HG03045 (cell line): ENCODE measurements around the gene PLD4.
"Not testable (repeated sequence)": the region's sequence is repeated elsewhere in the genome, so short reads cannot be mapped to it uniquely, and the experiment has no call there.

Source experiments
- ATAC-seq: cut with Tn5 transposase; IDR thresholded peaks from one replicate; pipeline ENCODE4 v1.9.1; 2021; ENCODE audit warnings: mild to moderate bottlenecking, moderate library complexity; ENCODE audit not compliant: unreplicated experiment

The PLD4 gene

DNA sequence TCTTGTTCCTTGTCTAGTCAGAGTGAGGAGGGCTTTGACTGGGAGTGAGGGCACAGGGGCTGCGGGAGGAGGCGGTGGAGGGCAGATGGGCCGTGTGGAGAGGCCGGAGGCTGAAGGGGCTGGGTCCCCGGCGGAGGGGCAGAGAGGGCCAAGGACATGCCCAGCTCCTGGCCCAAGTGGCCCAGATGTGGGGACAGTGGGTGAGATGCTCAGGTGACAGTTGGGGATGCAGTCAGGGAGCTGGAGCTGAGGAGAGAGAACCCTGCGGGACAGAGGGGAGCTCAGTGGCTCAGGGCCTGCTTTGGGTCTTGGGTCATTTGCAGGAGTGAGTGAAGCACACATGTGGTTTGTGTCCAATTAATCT lies 26.5 kb upstream of the PLD4 start:
- no peak for ATAC-seq

DNA sequence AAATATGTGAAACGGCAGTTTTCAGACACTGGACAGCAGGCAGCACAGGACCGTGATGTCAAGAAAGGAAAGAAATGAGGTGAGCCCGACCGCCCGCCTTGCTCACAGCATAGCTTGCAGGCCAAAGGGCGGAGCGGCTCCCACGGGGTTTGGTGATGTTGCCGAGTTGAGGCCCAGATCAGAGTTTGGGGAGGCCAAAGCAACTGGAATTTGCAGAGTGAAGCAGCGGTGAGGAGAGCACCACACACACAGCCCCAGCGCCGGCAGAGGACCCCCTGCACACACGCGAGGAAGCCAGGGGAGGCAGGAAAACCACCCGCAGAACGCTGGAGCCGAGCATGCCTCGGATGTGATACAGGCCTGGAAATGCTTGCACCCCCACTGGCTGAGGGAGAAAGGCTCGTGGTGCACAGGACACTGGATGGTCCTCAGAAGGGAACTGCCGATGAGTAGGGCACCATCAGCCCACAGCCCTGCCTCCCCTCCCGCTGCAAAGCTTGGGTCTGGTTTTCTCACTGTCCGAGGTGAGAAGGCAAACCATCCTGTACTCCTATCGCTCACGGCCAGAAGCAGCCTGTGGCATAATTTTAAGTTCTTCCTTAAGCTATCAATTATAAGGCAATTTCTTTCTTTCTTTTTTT lies 25.7 kb upstream of the PLD4 start:
- ATAC-seq = no peak

DNA sequence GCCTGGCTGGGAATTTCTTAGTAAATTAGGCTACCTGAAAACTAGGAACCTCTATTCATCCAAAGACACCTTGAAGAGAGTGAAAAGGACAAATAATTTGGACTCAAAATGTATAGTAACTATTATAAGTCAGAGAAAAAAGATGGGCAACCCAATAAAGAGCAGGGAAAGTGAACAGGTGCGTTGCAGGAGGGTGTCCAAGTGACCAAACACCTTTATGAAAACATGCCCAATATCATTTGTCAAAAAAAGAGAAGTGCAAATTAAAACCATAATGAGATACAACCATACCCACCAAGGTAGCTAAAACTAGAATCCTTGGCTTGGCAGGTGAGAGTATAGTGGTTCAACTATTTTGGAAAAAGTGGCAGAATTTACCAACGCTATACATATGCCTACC lies 24.9 kb upstream of the PLD4 start:
- ATAC-seq = no peak

GRCh38 chr14:104900639-104901512 lies 23.8 kb upstream of the PLD4 start:
- ATAC-seq = no peak

- no peak for ATAC-seq
Observed at GRCh38 chr14:104903990-104904389, 20.7 kb upstream of the PLD4 start.

GRCh38 chr14:104904650-104905578 lies 19.8 kb upstream of the PLD4 start:
- ATAC-seq = not testable (repeated sequence)

GRCh38 chr14:104905579-104905933 lies 19.1 kb upstream of the PLD4 start:
- ATAC-seq = not testable (repeated sequence)

- no peak for ATAC-seq
Observed at GRCh38 chr14:104908303-104908702, 16.4 kb upstream of the PLD4 start.

- no peak for ATAC-seq
Observed at GRCh38 chr14:104912053-104912452, 12.6 kb upstream of the PLD4 start.

DNA sequence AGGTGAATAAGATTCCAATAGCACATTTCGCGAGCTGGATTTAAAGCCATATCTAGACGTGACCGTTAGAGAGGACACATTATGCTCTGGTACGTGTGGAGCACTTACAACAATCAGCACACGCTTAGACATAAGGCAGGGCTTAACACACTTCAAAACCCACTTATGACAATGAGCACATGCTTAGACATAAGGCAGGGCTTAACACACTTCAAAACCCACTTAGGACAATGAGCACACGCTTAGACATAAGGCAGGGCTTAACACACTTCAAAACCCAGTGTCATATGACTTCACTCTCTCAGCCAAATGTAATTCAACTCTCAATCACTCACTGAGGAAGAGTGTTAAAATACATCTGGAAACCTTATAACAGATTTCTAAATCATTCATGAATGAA lies 11.2 kb upstream of the PLD4 start:
- ATAC-seq = no peak

GRCh38 chr14:104917116-104917515 lies 7.6 kb upstream of the PLD4 start:
- ATAC-seq = no peak

DNA sequence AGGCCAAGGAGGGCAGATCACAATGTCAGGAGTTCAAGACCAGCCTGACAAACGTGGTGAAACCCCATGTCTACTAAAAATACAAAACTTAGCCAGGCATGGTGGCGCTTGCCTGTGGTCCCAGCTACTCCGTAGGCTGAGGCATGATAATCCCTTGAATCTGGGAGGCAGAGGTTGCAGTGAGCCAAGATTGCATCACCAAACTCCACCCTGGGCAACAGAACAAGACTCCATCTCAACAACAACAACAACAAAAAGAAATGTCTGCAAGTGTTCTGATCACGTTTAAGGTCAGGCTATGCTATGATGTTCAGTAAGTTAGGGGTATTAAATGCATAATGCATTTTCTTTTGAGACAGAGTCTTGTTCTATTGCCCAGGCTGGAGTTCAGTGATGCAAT lies 6.7 kb upstream of the PLD4 start:
- ATAC-seq = no peak

GRCh38 chr14:104919152-104919992 lies 5.3 kb upstream of the PLD4 start:
- ATAC-seq = not testable (repeated sequence)

GRCh38 chr14:104919993-104920315 lies 4.7 kb upstream of the PLD4 start:
- ATAC-seq = no peak

DNA sequence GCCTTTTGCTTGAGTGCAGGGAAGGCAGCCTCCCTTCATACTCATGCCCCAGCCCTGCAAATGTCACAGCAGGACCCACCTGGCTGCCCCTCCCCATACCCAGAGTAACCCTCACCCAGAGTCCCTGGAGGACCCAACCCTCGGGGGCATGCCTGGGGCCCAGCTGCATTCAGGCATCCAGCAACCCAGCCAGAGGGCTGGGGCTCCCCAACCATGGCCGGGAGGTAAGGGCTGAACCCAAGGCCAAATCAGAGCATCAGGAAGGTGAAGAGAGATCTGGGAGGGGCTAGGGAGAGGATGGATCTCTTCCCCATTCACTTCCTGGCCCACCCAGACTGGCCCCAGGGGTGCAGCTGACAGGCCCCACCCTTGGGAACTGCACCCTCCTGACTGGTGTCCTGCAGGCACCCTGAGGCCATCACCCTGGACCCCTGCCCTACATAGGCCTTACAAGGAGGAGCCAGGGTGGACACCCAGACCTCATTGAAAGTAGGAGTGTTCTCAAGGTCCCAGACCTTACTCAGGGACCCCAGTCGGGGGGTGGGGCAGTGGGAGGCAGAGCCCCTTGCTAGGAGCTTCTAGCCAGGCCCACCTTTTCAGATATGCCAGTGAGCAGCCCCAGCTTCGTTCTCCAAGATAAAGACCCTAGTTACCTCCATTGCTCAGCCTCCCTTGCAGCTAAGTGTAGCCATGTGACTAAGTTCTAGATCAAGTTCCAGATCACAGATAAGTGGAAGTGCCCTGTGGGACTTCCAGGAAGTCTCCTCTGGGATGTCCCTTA lies 849 bp upstream of the PLD4 start:
- no peak for ATAC-seq

DNA sequence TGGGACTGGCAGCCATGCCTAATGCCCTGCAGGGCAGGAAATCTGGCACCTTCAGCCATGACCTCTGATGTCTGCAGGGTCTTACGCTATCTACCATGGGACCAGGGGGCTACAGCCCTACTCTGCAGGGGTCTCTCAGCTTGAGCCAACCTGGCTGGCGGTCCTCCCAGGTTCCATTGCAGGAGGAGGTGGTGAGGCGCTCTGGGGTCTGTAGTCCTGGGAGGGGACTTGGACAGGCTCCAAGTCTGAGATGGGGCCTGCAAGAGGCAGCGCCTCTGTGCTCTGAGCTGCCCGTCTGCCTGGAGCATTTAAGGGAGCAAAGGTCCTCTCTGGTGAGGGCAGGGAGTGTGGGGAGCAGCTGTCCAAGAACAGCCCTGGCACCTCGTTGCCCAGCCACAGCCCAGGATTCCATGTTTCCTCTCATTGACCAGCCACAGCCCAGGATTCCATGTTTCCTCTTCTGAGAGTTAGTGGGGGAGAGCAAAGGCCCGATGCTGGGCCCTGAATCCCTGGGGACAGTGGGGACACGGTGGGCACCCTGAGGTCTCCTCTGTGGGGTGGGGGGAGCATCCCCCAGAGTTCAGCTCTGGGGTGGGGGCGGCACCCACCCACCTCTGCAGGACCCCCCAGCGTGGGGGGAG lies 655 bp downstream of the PLD4 start:
- ATAC-seq = no peak

GRCh38 chr14:104925855-104926609 lies 1.4 kb downstream of the PLD4 start:
- ATAC-seq = peak; percentile 3

- ATAC-seq = peak; percentile 69
Observed at GRCh38 chr14:104926619-104927431, 2.1 kb downstream of the PLD4 start.
